OCI-LY1 (cell line): ENCODE measurements around the gene B3GALT5.

Source experiments
- H2AFZ ChIP-seq: fragments of 200-600 bp; sonication (generic), shearing (Covaris generic); 2 replicates; pipeline ENCODE4 v1.6.0; 2014; ENCODE audit warnings: antibody characterized with exemption, mild to moderate bottlenecking, low read length
- H3F3A ChIP-seq: fragments of 200-600 bp; sonication (generic), shearing (Covaris generic); 2 replicates; pipeline ENCODE4 v1.6.0; 2014; ENCODE audit warnings: mild to moderate bottlenecking, antibody characterized with exemption, low read length, moderate library complexity; ENCODE audit not compliant: insufficient read depth
- H3K27ac ChIP-seq: fragments of 200-600 bp; sonication (generic); 2 replicates; pipeline ENCODE4 v1.5.1; 2014; ENCODE audit warnings: low read length, mixed run types, mild to moderate bottlenecking, low read depth; ENCODE audit not compliant: poor library complexity, severe bottlenecking
- H3K27me3 ChIP-seq: fragments of 200-600 bp; sonication (generic); 2 replicates; pipeline ENCODE4 v1.6.0; 2014; ENCODE audit warnings: antibody characterized with exemption, mild to moderate bottlenecking, low read length, moderate library complexity; ENCODE audit not compliant: insufficient read depth
- H3K36me3 ChIP-seq: fragments of 200-600 bp; sonication (generic); 2 replicates; pipeline ENCODE4 v1.6.1; 2014; ENCODE audit warnings: mild to moderate bottlenecking, antibody characterized with exemption, low read length, moderate library complexity, mixed read lengths; ENCODE audit not compliant: insufficient read depth
- H3K4me1 ChIP-seq: fragments of 200-600 bp; sonication (generic); 2 replicates; pipeline ENCODE4 v1.5.1; 2014; ENCODE audit warnings: mild to moderate bottlenecking, low read length, moderate library complexity; ENCODE audit not compliant: insufficient read depth, severe bottlenecking
- H3K4me2 ChIP-seq: fragments of 200-600 bp; sonication (generic), shearing (Covaris generic); 2 replicates; pipeline ENCODE4 v1.6.1; 2014; ENCODE audit warnings: low read length
- H3K4me3 ChIP-seq: fragments of 200-600 bp; sonication (generic); 2 replicates; pipeline ENCODE4 v1.5.1; 2014; ENCODE audit warnings: low read length, low read depth, mild to moderate bottlenecking, mixed read lengths; ENCODE audit not compliant: poor library complexity, severe bottlenecking
- H3K79me2 ChIP-seq: fragments of 200-600 bp; shearing (Covaris generic); 2 replicates; pipeline ENCODE4 v1.6.1; 2016; ENCODE audit warnings: mixed run types, low read length, mixed read lengths; ENCODE audit not compliant: insufficient read depth
- H3K9ac ChIP-seq: fragments of 200-600 bp; sonication (generic), shearing (Covaris generic); 2 replicates; pipeline ENCODE4 v1.6.1; 2014; ENCODE audit warnings: mild to moderate bottlenecking, low read length, mixed read lengths
- H3K9me2 ChIP-seq: fragments of 200-600 bp; sonication (generic), shearing (Covaris generic); 2 replicates; pipeline ENCODE4 v1.6.1; 2014; ENCODE audit warnings: low read depth, mild to moderate bottlenecking, low read length, mixed read lengths
- H3K9me3 ChIP-seq: fragments of 200-600 bp; shearing (Covaris generic); 2 replicates; pipeline ENCODE4 v1.6.1; 2014; ENCODE audit warnings: low read length, mixed read lengths
- H4K20me1 ChIP-seq: fragments of 200-600 bp; sonication (generic), shearing (Covaris generic); 2 replicates; pipeline ENCODE4 v1.6.0; 2016; ENCODE audit warnings: mild to moderate bottlenecking, low read length; ENCODE audit not compliant: insufficient read depth
- CTCF ChIP-seq: fragments of 200-600 bp; sonication (generic), shearing (Covaris generic); IDR thresholded peaks from 2 replicates; pipeline ENCODE4 v1.5.1; 2017; ENCODE audit warnings: mild to moderate bottlenecking, antibody characterized with exemption, low read length, moderate library complexity, mixed read lengths
- EZH2 ChIP-seq: fragments of 200-600 bp; sonication (generic), shearing (Covaris generic); IDR thresholded peaks from 2 replicates; pipeline ENCODE4 v1.8.0; 2017; ENCODE audit warnings: borderline replicate concordance, mixed run types, mild to moderate bottlenecking, antibody characterized with exemption, low read length, moderate library complexity, mixed read lengths

Gene B3GALT5

GRCh38 chr21:39649526-39649925 is 36.8 kb downstream of the B3GALT5 start:
- H3K27me3 ChIP-seq, result no peaks in the 10 kb centered on the region
- no peaks in the 10 kb centered on the region for H3K4me1 ChIP-seq
- TF ChIP-seq CTCF (no peak), EZH2 (no peak)
- H3K36me3 ChIP-seq, result no peaks in the 10 kb centered on the region
- no peaks in the 10 kb centered on the region; the same call in 1 of the 2 replicates for H3K9me3 ChIP-seq
- no peak overlapping the region for H3K4me2 ChIP-seq
- no peaks in the 10 kb centered on the region for H3K9me2 ChIP-seq
- H3F3A ChIP-seq, result no peaks in the 10 kb centered on the region
- H2AFZ ChIP-seq, result no peak overlapping the region
- no peaks in the 10 kb centered on the region for H3K79me2 ChIP-seq
- no peak overlapping the region for H3K4me3 ChIP-seq
- H3K27ac ChIP-seq, result no peak overlapping the region
- H3K9ac ChIP-seq, result no peak overlapping the region
- H4K20me1 ChIP-seq, result no peaks in the 10 kb centered on the region

GRCh38 chr21:39650306-39650705 is 37.6 kb downstream of the B3GALT5 start:
- Histone ChIP-seq H2AFZ (no peak overlapping the region), H3K36me3 (no peaks in the 10 kb centered on the region)

GRCh38 chr21:39650801-39651200 is 38.1 kb downstream of the B3GALT5 start:
- H2AFZ ChIP-seq, result no peak overlapping the region
- H3K36me3 ChIP-seq, result no peaks in the 10 kb centered on the region

More at GRCh38 chr21:39650306-39650705, 37.6 kb downstream of the B3GALT5 start:
- TF ChIP-seq CTCF (no peak), EZH2 (no peak)
- Histone ChIP-seq H3K4me3 (no peak overlapping the region), H3F3A (no peaks in the 10 kb centered on the region), H3K9ac (no peak overlapping the region), H3K9me2 (no peaks in the 10 kb centered on the region), H3K4me2 (no peak overlapping the region), H3K79me2 (no peaks in the 10 kb centered on the region), H3K4me1 (no peaks in the 10 kb centered on the region), H3K9me3 (no peaks in the 10 kb centered on the region; the same call in 1 of the 2 replicates), H4K20me1 (no peaks in the 10 kb centered on the region), H3K27ac (no peak overlapping the region), H3K27me3 (no peaks in the 10 kb centered on the region)

More at GRCh38 chr21:39650801-39651200, 38.1 kb downstream of the B3GALT5 start:
- no peaks in the 10 kb centered on the region for H3K79me2 ChIP-seq
- H4K20me1 ChIP-seq, result no peaks in the 10 kb centered on the region
- H3K9me2 ChIP-seq, result no peaks in the 10 kb centered on the region
- no peak overlapping the region for H3K4me2 ChIP-seq
- no peak overlapping the region for H3K9ac ChIP-seq
- no peak overlapping the region for H3K4me3 ChIP-seq
- no peak overlapping the region for H3K27ac ChIP-seq
- no peaks in the 10 kb centered on the region for H3F3A ChIP-seq
- H3K4me1 ChIP-seq, result no peaks in the 10 kb centered on the region
- TF ChIP-seq CTCF (no peak), EZH2 (no peak)
- no peaks in the 10 kb centered on the region; the same call in 1 of the 2 replicates for H3K9me3 ChIP-seq
- H3K27me3 ChIP-seq, result no peaks in the 10 kb centered on the region
